Measurements from ENCODE around the gene MAN1A1. TPM values are rescaled to one million over a fixed set of nuclear protein-coding genes. Genes with fewer than 3 reads are reported as not detected.

MAN1A1 gene
- polyA plus RNA-seq, 2 of the 4 experiments (the other 2 are of a cell fraction): 0.05 TPM; not detected in 1

GRCh38 chr6:119192200-119192599, 157.4 kb downstream of the MAN1A1 start:
- Histone ChIP-seq H3K4me3 (no peak overlapping the region), H3K4me2 (no peak overlapping the region), H3K4me1 (no peaks in the 10 kb centered on the region), H3K9me3 (no peaks in the 10 kb centered on the region), H3K27ac (no peak overlapping the region)
- CTCF ChIA-PET: no interaction called here
- FAIRE-seq: no peak
- POLR2A ChIA-PET: no interaction called here
- TF ChIP-seq NFE2L2 (conservative IDR thresholded peaks at IDR 0.05; ENCODE audit: low read length) (no peak), CHD4 (IDR thresholded peaks at IDR 0.05; ENCODE audit: borderline replicate concordance) (no peak), NR3C1 (IDR thresholded peaks at IDR 0.05) (no peak), RFX5 (IDR thresholded peaks at IDR 0.05) (no peak), BHLHE40 (IDR thresholded peaks at IDR 0.05; ENCODE audit: low read depth, low read length) (no peak), POLR2A (IDR thresholded peaks at IDR 0.05; ENCODE audit: low read length) (no peak), ZNF302 (CRISPR knock-in tag; IDR thresholded peaks at IDR 0.05) (no peak), ZFP36 (IDR thresholded peaks at IDR 0.05; ENCODE audit: borderline replicate concordance, partially characterized antibody) (no peak), TFCP2L1 (CRISPR knock-in tag; IDR thresholded peaks at IDR 0.05) (no peak), ELK1 (IDR thresholded peaks at IDR 0.05; ENCODE audit: low read depth, low read length) (no peak), CEBPB (IDR thresholded peaks at IDR 0.05) (no peak), BCL3 (IDR thresholded peaks at IDR 0.05) (no peak), MYC (IDR thresholded peaks at IDR 0.05; ENCODE audit: borderline replicate concordance, low read length) (no peak), RNF2 (IDR thresholded peaks at IDR 0.05; ENCODE audit: borderline replicate concordance, low read depth) (no peak)
- no peak for DNase-seq (ENCODE audit: low read depth in 1 of 2, low spot score in 1 of 2)
- ATAC-seq: no peak
- WGBS (ENCODE audit: missing lambda C conversion rate): 65% methylated on average over 3 of the region's 3 CpGs

GRCh38 chr6:119190176-119190575, 159.4 kb downstream of the MAN1A1 start:
- ATAC-seq (no peak), FAIRE-seq (no peak), DNase-seq (ENCODE audit: low read depth in 1 of 2, low spot score in 1 of 2) (no peak)
- no peaks in the 10 kb centered on the region for H3K9me3 ChIP-seq
- ChIA-PET POLR2A (no interaction called here), CTCF (no interaction called here)
- 7% methylated on average over 1 of the region's 1 CpG for WGBS (ENCODE audit: missing lambda C conversion rate)
- TF ChIP-seq CBX8 (IDR thresholded peaks at IDR 0.05) (no peak), FOSL2 (IDR thresholded peaks at IDR 0.05) (no peak), FOSL2 (CRISPR knock-in tag; IDR thresholded peaks at IDR 0.05) (no peak), TFCP2L1 (CRISPR knock-in tag; IDR thresholded peaks at IDR 0.05) (no peak), BHLHE40 (IDR thresholded peaks at IDR 0.05; ENCODE audit: low read depth, low read length) (no peak)
- H3K27ac ChIP-seq: no peak overlapping the region
- no peaks in the 10 kb centered on the region for H3K4me1 ChIP-seq
- no peak overlapping the region for H3K4me2 ChIP-seq
- no peak overlapping the region for H3K4me3 ChIP-seq

GRCh38 chr6:119189498-119189897, 160.1 kb downstream of the MAN1A1 start:
- FAIRE-seq: no peak
- no peak for ATAC-seq
- 53% methylated on average over 14 of the region's 14 CpGs for WGBS (ENCODE audit: missing lambda C conversion rate)
- Histone ChIP-seq H3K4me3 (no peak overlapping the region), H3K4me1 (no peaks in the 10 kb centered on the region), H3K9me3 (no peaks in the 10 kb centered on the region), H3K4me2 (no peak overlapping the region), H3K27ac (no peak overlapping the region)
- POLR2A ChIA-PET: no interaction called here
- DNase-seq (ENCODE audit: low read depth in 1 of 2, low spot score in 1 of 2): no peak
- CTCF ChIA-PET: no interaction called here
- no peak for TF ChIP-seq MAX (IDR thresholded peaks at IDR 0.05)
- no peak for TF ChIP-seq HDAC2 (IDR thresholded peaks at IDR 0.05)
- no peak for TF ChIP-seq RCOR1 (IDR thresholded peaks at IDR 0.05; ENCODE audit: low read depth, low read length)
- no peak for TF ChIP-seq RFX5 (IDR thresholded peaks at IDR 0.05)
- no peak for TF ChIP-seq SMC3 (IDR thresholded peaks at IDR 0.05)
- no peak for TF ChIP-seq RNF2 (IDR thresholded peaks at IDR 0.05; ENCODE audit: borderline replicate concordance, low read depth)
- no peak for TF ChIP-seq ELK1 (IDR thresholded peaks at IDR 0.05; ENCODE audit: low read depth, low read length)
- no peak for TF ChIP-seq EHMT2 (IDR thresholded peaks at IDR 0.05; ENCODE audit: low read depth)
- no peak for TF ChIP-seq HEYL (CRISPR knock-in tag; IDR thresholded peaks at IDR 0.05)
- no peak for TF ChIP-seq MAZ (IDR thresholded peaks at IDR 0.05; ENCODE audit: borderline replicate concordance, low read depth, low read length)
- no peak for TF ChIP-seq BCL3 (IDR thresholded peaks at IDR 0.05)
- TF ChIP-seq ZC3H11A (IDR thresholded peaks at IDR 0.05): no peak
- TF ChIP-seq POLR2A (IDR thresholded peaks at IDR 0.05; ENCODE audit: low read length): no peak
- TF ChIP-seq CTCF (IDR thresholded peaks at IDR 0.05): no peak
